GM21526 (cell line): ENCODE results near the gene ZBTB21.

Source experiments
- ATAC-seq: cut with Tn5 transposase; IDR thresholded peaks from one replicate; pipeline ENCODE4 v1.9.1; 2021; ENCODE audit warnings: moderate library complexity; ENCODE audit not compliant: unreplicated experiment, low FRiP score

The ZBTB21 gene

GRCh38 chr21:42040411-42041180 lies 30.4 kb upstream of the ZBTB21 start:
- ATAC-seq = no peak

GRCh38 chr21:42039911-42040351 lies 29.8 kb upstream of the ZBTB21 start:
- ATAC-seq = no peak

GRCh38 chr21:42039470-42039901 lies 29.3 kb upstream of the ZBTB21 start:
- no peak for ATAC-seq

- ATAC-seq = no peak
These were observed 28.8 kb upstream of the ZBTB21 start for GRCh38 chr21:42038826-42039425.

GRCh38 chr21:42038393-42038792 lies 28.2 kb upstream of the ZBTB21 start:
- ATAC-seq = no peak

GRCh38 chr21:42037943-42038342 lies 27.8 kb upstream of the ZBTB21 start:
- ATAC-seq = no peak

- ATAC-seq = no peak
These were observed 27.4 kb upstream of the ZBTB21 start for GRCh38 chr21:42037516-42037915.

GRCh38 chr21:42036313-42036712 lies 26.2 kb upstream of the ZBTB21 start:
- ATAC-seq = no peak

GRCh38 chr21:42032968-42033367 lies 22.8 kb upstream of the ZBTB21 start:
- ATAC-seq = no peak

- ATAC-seq = no peak
These were observed 22.1 kb upstream of the ZBTB21 start for GRCh38 chr21:42032266-42032665.

GRCh38 chr21:42031816-42032215 lies 21.7 kb upstream of the ZBTB21 start:
- ATAC-seq = no peak

GRCh38 chr21:42031241-42031640 lies 21.1 kb upstream of the ZBTB21 start:
- ATAC-seq = no peak

- no peak for ATAC-seq
These were observed 20.2 kb upstream of the ZBTB21 start for GRCh38 chr21:42030311-42030710.

GRCh38 chr21:42028766-42029425 lies 18.7 kb upstream of the ZBTB21 start:
- ATAC-seq = no peak

- ATAC-seq = no peak
These were observed 17.9 kb upstream of the ZBTB21 start for GRCh38 chr21:42027822-42028765.

- no peak for ATAC-seq
These were observed 17.1 kb upstream of the ZBTB21 start for GRCh38 chr21:42027085-42027821.

- ATAC-seq = no peak
These were observed 15.9 kb upstream of the ZBTB21 start for GRCh38 chr21:42026082-42026435.

- no peak for ATAC-seq
These were observed 15.4 kb upstream of the ZBTB21 start for GRCh38 chr21:42025376-42026081.

- ATAC-seq = no peak
These were observed 12.7 kb upstream of the ZBTB21 start for GRCh38 chr21:42022906-42023305.
